Astrocyte of the cerebellum (primary cell): ENCODE data around the gene RNF217.
"Not testable (repeated sequence)": the region's sequence is repeated elsewhere in the genome, so short reads cannot be mapped to it uniquely, and the experiment has no call there.

Experiments used
- DNase-seq: peaks from one replicate; pipeline ENCODE4 v3.0.0-alpha.2; 2011; ENCODE audit warnings: low read depth
- H3K4me3 ChIP-seq: 2 replicates; pipeline ENCODE4 v1.5.1; 2011; ENCODE audit warnings: mild to moderate bottlenecking, low read depth, low read length, moderate library complexity
- CTCF ChIP-seq: IDR thresholded peaks from 2 replicates; pipeline ENCODE4 v1.5.1; 2012; ENCODE audit warnings: low read length, low read depth, moderate library complexity, mild to moderate bottlenecking; ENCODE audit errors: missing control alignments
- in situ Hi-C: cut with HindIII; loops from 2 replicates; pipeline ENCODE4 v1.10.0; 2017; ENCODE audit warnings: low sequenced_read_pairs

The RNF217 gene

GRCh38 chr6:125121894-125122293, 159.7 kb downstream of the RNF217 start:
- in situ Hi-C loops, result no loop called here

GRCh38 chr6:125123051-125123450, 160.8 kb downstream of the RNF217 start:
- DNase-seq, result no peak
- no peak for TF ChIP-seq CTCF
- in situ Hi-C loops, result no loop called here
- no peak overlapping the region for H3K4me3 ChIP-seq

More at GRCh38 chr6:125121894-125122293, 159.7 kb downstream of the RNF217 start:
- H3K4me3 ChIP-seq, result no peak overlapping the region
- no peak for TF ChIP-seq CTCF
- no peak for DNase-seq

- H3K4me3 ChIP-seq, result no peak overlapping the region
- DNase-seq, result no peak
- in situ Hi-C loops, result no loop called here
- TF ChIP-seq CTCF, result no peak
Measured at GRCh38 chr6:125123468-125124048, 161.3 kb downstream of the RNF217 start.

GRCh38 chr6:125124049-125124669, 161.9 kb downstream of the RNF217 start:
- no peak for TF ChIP-seq CTCF
- in situ Hi-C loops, result no loop called here
- no peak for DNase-seq
- no peak overlapping the region for H3K4me3 ChIP-seq

- in situ Hi-C loops, result loop anchor here (25.0 kb wide), 1 partner anchor 636 kb away; no protein-coding TSS in a partner anchor
- not testable (repeated sequence) for H3K4me3 ChIP-seq, DNase-seq
Measured at GRCh38 chr6:125125856-125126255, 163.6 kb downstream of the RNF217 start.

GRCh38 chr6:125129354-125129753, 167.1 kb downstream of the RNF217 start:
- no peak for DNase-seq
- no peak for TF ChIP-seq CTCF
- in situ Hi-C loops, result loop anchor here (25.0 kb wide), 1 partner anchor 633 kb away; no protein-coding TSS in a partner anchor
- no peak overlapping the region for H3K4me3 ChIP-seq

- H3K4me3 ChIP-seq, result no peak overlapping the region
- no peak for DNase-seq
- no peak for TF ChIP-seq CTCF
- in situ Hi-C loops, result loop anchor here (25.0 kb wide), 1 partner anchor 630 kb away; no protein-coding TSS in a partner anchor
Measured at GRCh38 chr6:125132058-125132457, 169.8 kb downstream of the RNF217 start.
